H1 (cell line): Measurements from ENCODE around the gene BTC. TPM values are rescaled to one million over a fixed set of nuclear protein-coding genes. Genes with fewer than 3 reads are reported as not detected.

Experiments used
- CTCF ChIA-PET: fragments of 300-600 bp; sonication (Branson Sonifier 250); formaldehyde crosslinking; loops from one replicate; lab custom pipeline; 2021; ENCODE audit not compliant: partially characterized antibody; lab: Charles Lee
- POLR2A ChIA-PET: fragments of 300-600 bp; sonication (Branson Sonifier 250); formaldehyde crosslinking; loops from one replicate; lab custom pipeline; 2021; ENCODE audit warnings: inconsistent platforms; ENCODE audit not compliant: partially characterized antibody; lab: Charles Lee
- DNase-seq, 2 experiments: peaks; one replicate each; pipeline versions ENCODE4 v3.0.0 to v3.0.0-alpha.2; 2010 to 2022; ENCODE audit warnings: low spot score in 2 of 2, low read depth in 1 of 2, mixed read lengths in 1 of 2
- FAIRE-seq: peaks from 2 replicates; lab custom pipeline; 2011; peaks lifted over from hg19 to GRCh38; lab: Jason Lieb, UNC
- H2AFZ ChIP-seq: 2 replicates; pipeline ENCODE4 v1.8.1; 2012; ENCODE audit warnings: low read length, inconsistent platforms
- H2AK5ac ChIP-seq: 2 replicates; pipeline ENCODE4 v1.6.1; 2013; ENCODE audit warnings: low read depth, low read length
- H2BK120ac ChIP-seq: replicated peaks from 2 replicates; pipeline ENCODE3; 2013; ENCODE audit warnings: low read depth, low read length, inconsistent platforms
- H2BK12ac ChIP-seq: 2 replicates; pipeline ENCODE4 v1.6.1; 2013; ENCODE audit warnings: low read depth, low read length
- H2BK15ac ChIP-seq: 2 replicates; pipeline ENCODE4 v1.6.1; 2013; ENCODE audit warnings: low read length
- H2BK20ac ChIP-seq: 2 replicates; pipeline ENCODE4 v1.6.1; 2013; ENCODE audit warnings: low read length
- H2BK5ac ChIP-seq: 2 replicates; pipeline ENCODE4 v1.6.1; 2013; ENCODE audit warnings: low read depth, low read length
- H3K14ac ChIP-seq: 2 replicates; pipeline ENCODE4 v1.6.1; 2013; ENCODE audit warnings: inconsistent platforms; ENCODE audit not compliant: insufficient read length
- H3K18ac ChIP-seq: 2 replicates; pipeline ENCODE4 v1.6.1; 2013; ENCODE audit warnings: low read length; ENCODE audit errors: extremely low read depth
- H3K23ac ChIP-seq: 2 replicates; pipeline ENCODE4 v1.6.1; 2013; ENCODE audit warnings: inconsistent platforms; ENCODE audit not compliant: insufficient read length
- H3K23me2 ChIP-seq: 2 replicates; pipeline ENCODE4 v1.6.1; 2013; ENCODE audit warnings: low read depth, low read length
- H3K27ac ChIP-seq: 2 replicates; pipeline ENCODE4 v1.6.1; 2011; ENCODE audit warnings: low read depth, low read length, inconsistent platforms
- H3K27me3 ChIP-seq, 4 experiments: replicated peaks in 1 of 4; 1 replicate in 1 of 4; 2 replicates in 3 of 4; pipeline versions ENCODE4 v1.6.1 to v1.8.1; 2011 to 2013; ENCODE audit warnings: low read length in 3 of 4, mild to moderate bottlenecking in 3 of 4, inconsistent platforms in 2 of 4, mixed read lengths in 2 of 4, moderate library complexity in 1 of 4; ENCODE audit not compliant: control insufficient read depth in 3 of 4, insufficient read depth in 3 of 4; ENCODE audit errors: extremely low read depth in 1 of 4
- H3K36me3 ChIP-seq, 4 experiments: 2 replicates each; pipeline versions ENCODE4 v1.6.1 to v1.8.1; 2011 to 2013; ENCODE audit warnings: mild to moderate bottlenecking in 4 of 4, low read length in 3 of 4, moderate library complexity in 2 of 4, control low read depth in 1 of 4, inconsistent platforms in 1 of 4; ENCODE audit not compliant: insufficient read depth in 4 of 4, control insufficient read depth in 2 of 4
- H3K4ac ChIP-seq: replicated peaks from 2 replicates; pipeline ENCODE3; 2013; ENCODE audit warnings: low read length, low read depth, mixed read lengths, inconsistent platforms; ENCODE audit not compliant: insufficient read length
- H3K4me1 ChIP-seq, 4 experiments: replicated peaks in 1 of 4; 1 replicate in 1 of 4; 2 replicates in 3 of 4; pipeline versions ENCODE4 v1.6.1 to v1.8.1; 2011 to 2013; ENCODE audit warnings: low read length in 3 of 4, inconsistent platforms in 2 of 4, mixed read lengths in 1 of 4; ENCODE audit not compliant: insufficient read depth in 4 of 4, control insufficient read depth in 3 of 4
- H3K4me2 ChIP-seq, 2 experiments: 2 replicates each; pipeline versions ENCODE4 v1.6.1 to v1.8.1; 2011 to 2013; ENCODE audit warnings: low read depth in 2 of 2, low read length in 2 of 2, control low read depth in 1 of 2, inconsistent platforms in 1 of 2, mild to moderate bottlenecking in 1 of 2; ENCODE audit not compliant: insufficient read depth in 1 of 2
- H3K4me3 ChIP-seq, 4 experiments: fragments of 200-600, 300-600 bp in 1 of 4; sonication (generic), shearing (Covaris generic), sonication (Bioruptor Twin) in 1 of 4; 2 replicates each; pipeline versions ENCODE4 v1.5.1 to v1.8.1; 2011 to 2016; ENCODE audit warnings: low read length in 4 of 4, low read depth in 3 of 4, control low read depth in 2 of 4, inconsistent platforms in 2 of 4, mild to moderate bottlenecking in 2 of 4, mixed read lengths in 1 of 4, moderate library complexity in 1 of 4; ENCODE audit not compliant: insufficient read depth in 2 of 4; ENCODE audit errors: extremely low read depth in 1 of 4
- H3K56ac ChIP-seq: replicated peaks from 2 replicates; pipeline ENCODE3; 2013; ENCODE audit warnings: low read depth, mild to moderate bottlenecking, mixed read lengths, low read length, inconsistent platforms; ENCODE audit not compliant: insufficient read length
- H3K79me1 ChIP-seq: 2 replicates; pipeline ENCODE4 v1.6.1; 2013; ENCODE audit warnings: low read depth, low read length, control low read depth
- H3K79me2 ChIP-seq, 2 experiments: 2 replicates each; pipeline versions ENCODE4 v1.6.1 to v1.8.1; 2012 to 2013; ENCODE audit warnings: low read length in 2 of 2, mild to moderate bottlenecking in 2 of 2, inconsistent platforms in 1 of 2; ENCODE audit not compliant: insufficient read depth in 2 of 2, control insufficient read depth in 1 of 2
- H3K9ac ChIP-seq, 4 experiments: replicated peaks in 1 of 4; 1 replicate in 1 of 4; 2 replicates in 3 of 4; pipeline versions ENCODE4 v1.6.1 to v1.8.1; 2011 to 2013; ENCODE audit warnings: low read depth in 3 of 4, low read length in 3 of 4, control low read depth in 2 of 4, mild to moderate bottlenecking in 2 of 4, moderate library complexity in 2 of 4, inconsistent platforms in 1 of 4; ENCODE audit errors: extremely low read depth in 1 of 4
- H3K9me3 ChIP-seq, 2 experiments: 2 replicates each; pipeline versions ENCODE4 v1.6.1 to v1.8.1; 2012 to 2013; ENCODE audit warnings: mild to moderate bottlenecking in 2 of 2, moderate library complexity in 2 of 2, control low read depth in 1 of 2, inconsistent platforms in 1 of 2, low read depth in 1 of 2, low read length in 1 of 2, mixed read lengths in 1 of 2; ENCODE audit not compliant: insufficient read depth in 2 of 2
- H4K20me1 ChIP-seq, 2 experiments: replicated peaks in 1 of 2; 2 replicates each; pipeline versions ENCODE3 to v1.8.1; 2011 to 2013; ENCODE audit warnings: inconsistent platforms in 2 of 2, low read length in 2 of 2, mild to moderate bottlenecking in 1 of 2; ENCODE audit not compliant: insufficient read depth in 2 of 2, control insufficient read depth in 1 of 2
- H4K5ac ChIP-seq: 2 replicates; pipeline ENCODE4 v1.6.1; 2013; ENCODE audit warnings: low read length, low read depth, mixed read lengths, inconsistent platforms; ENCODE audit not compliant: insufficient read length
- H4K8ac ChIP-seq: 2 replicates; pipeline ENCODE4 v1.8.0; 2013; ENCODE audit warnings: mild to moderate bottlenecking, moderate library complexity, low read length, inconsistent platforms; ENCODE audit not compliant: insufficient read depth; ENCODE audit errors: extremely low read depth
- H4K91ac ChIP-seq: replicated peaks from 2 replicates; pipeline ENCODE3; 2013; ENCODE audit warnings: low read length, mixed read lengths, inconsistent platforms; ENCODE audit not compliant: insufficient read length
- CEBPB ChIP-seq: IDR thresholded peaks from 2 replicates; pipeline ENCODE4 v1.6.1; 2012; ENCODE audit warnings: low read depth, low read length
- HDAC2 ChIP-seq, 2 experiments: fragments of 300-600 bp in 1 of 2; sonication (generic) in 1 of 2; IDR thresholded peaks; 2 replicates each; pipeline ENCODE4 v1.6.1; 2011 to 2012; ENCODE audit warnings: low read depth in 2 of 2, low read length in 2 of 2, mild to moderate bottlenecking in 2 of 2, moderate library complexity in 2 of 2, borderline replicate concordance in 1 of 2, inconsistent platforms in 1 of 2
- NRF1 ChIP-seq: IDR thresholded peaks from 2 replicates; pipeline ENCODE4 v1.6.1; 2011; ENCODE audit warnings: mild to moderate bottlenecking, low read depth, low read length, improper control_type of control experiment
- WGBS, 2 experiments: shearing (Covaris generic) in 1 of 2; methylation state at CpG; one replicate each; pipeline versions ENCODE4 v1.1.6 to v1.1.7; 2013 to 2015; ENCODE audit warnings: low lambda C conversion rate in 2 of 2, mixed read lengths in 2 of 2, inconsistent platforms in 1 of 2, low coverage in 1 of 2, missing lambda C conversion rate in 1 of 2; ENCODE audit not compliant: insufficient replicate concordance in 2 of 2, insufficient coverage in 1 of 2, insufficient read length in 1 of 2; ENCODE audit errors: extremely low coverage in 1 of 2, missing lambda C conversion rate in 1 of 2; 5-methylcytosine and 5-hydroxymethylcytosine counted together
- polyA plus RNA-seq, 7 experiments: library from polyadenylated mRNA; depleted of rRNA in 3 of 7; stranded (reverse) in 5 of 7; unstranded in 2 of 7; fragments of >200 nt in 5 of 7; fragments of 200-250 nt in 2 of 7; gene quantifications; 1 replicate in 5 of 7; 2 replicates in 1 of 7; 4 replicates in 1 of 7; pipeline versions ENCODE4 v1.2.1 to v1.2.3, GENCODE V29; 2011 to 2013; ENCODE audit warnings: missing spikeins in 2 of 7, mixed read lengths in 2 of 7
- total RNA-seq: library from RNA; stranded (reverse); fragmentation: NEBNext Ultra II Directional; extraction: Animal tissue kit (Norgen Biotek cat#: 25700); gene quantifications from 2 replicates; pipeline ENCODE4 v1.2.1, GENCODE V29; 2021

Gene BTC
- total and polyA plus RNA-seq, 2 of the 8 experiments (the other 6 are each of a cell fraction or from before 2014, with no cell fraction given), result 0.09 TPM; not detected in 1

DNA sequence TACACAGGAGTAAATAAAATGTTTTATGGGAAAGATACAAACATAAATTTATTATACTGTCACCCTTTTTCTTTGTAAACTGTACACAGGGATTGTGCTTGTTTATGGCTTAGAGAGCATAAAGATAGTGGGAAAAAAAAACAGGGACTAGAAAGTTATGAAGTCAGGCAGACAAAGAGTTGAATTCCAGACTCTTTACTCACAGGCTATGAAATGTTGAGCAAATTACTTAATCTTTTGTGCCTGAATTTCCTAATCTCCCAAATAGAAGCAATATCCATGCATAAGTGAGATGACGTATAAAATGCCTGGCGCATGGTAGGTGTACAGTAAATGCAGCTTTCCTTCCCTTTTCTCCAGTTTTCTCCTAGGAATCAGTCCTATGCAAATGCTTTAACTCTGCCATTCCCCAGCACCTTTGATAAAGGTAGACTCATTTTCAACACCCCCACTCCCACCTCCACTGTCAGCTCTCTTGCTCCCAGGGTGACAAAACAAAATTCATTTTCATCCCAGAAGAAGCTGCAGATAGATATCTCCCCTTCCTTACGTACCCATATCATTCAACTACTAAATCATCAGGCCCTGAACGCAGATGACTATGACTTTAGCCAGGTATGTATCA is 44.5 kb upstream of the BTC start:
- Histone ChIP-seq H3K79me1 (no peaks in the 10 kb centered on the region), H3K9ac (no peak overlapping the region), H2BK120ac (no peak overlapping the region), H3K4me3 (no peak overlapping the region), H2BK5ac (no peak overlapping the region), H3K27ac (no peak overlapping the region), H2BK20ac (no peak overlapping the region), H3K23me2 (no peaks in the 10 kb centered on the region), H2AK5ac (no peak overlapping the region), H4K5ac (no peak overlapping the region), H3K56ac (no peak overlapping the region), H3K36me3 (no peaks in the 10 kb centered on the region), H2AFZ (no peak overlapping the region), H2BK15ac (no peak overlapping the region), H3K18ac (no peak overlapping the region), H3K23ac (no peak overlapping the region), H3K4ac (no peak overlapping the region), H4K8ac (no peak overlapping the region), H3K9me3 (0 out of 4 replicates have a peak, but pooled peaks cover 0 to 3% of the 10 kb centered on the region in 2 experiments), H2BK12ac (no peak overlapping the region), H4K91ac (no peak overlapping the region), H3K79me2 (no peaks in the 10 kb centered on the region), H3K4me1 (no peaks in the 10 kb centered on the region), H4K20me1 (no peaks in the 10 kb centered on the region), H3K4me2 (no peak overlapping the region), H3K27me3 (peaks cover 0 to 1% (median 0%) of the 10 kb centered on the region in 4 experiments; a peak in 1 of 7 replicates), H3K14ac (no peak overlapping the region)
- CTCF ChIA-PET, result interaction anchor here (1.0 kb wide), 1 partner anchor 375 kb away, joined by 3 read pairs; no protein-coding TSS in a partner anchor
- no peak for TF ChIP-seq HDAC2 (IDR thresholded peaks at IDR 0.05; ENCODE audit: borderline replicate concordance in 1 of 2, low read depth in 2 of 2, low read length in 2 of 2)
- TF ChIP-seq NRF1, result no peak
- TF ChIP-seq CEBPB, result no peak
- POLR2A ChIA-PET, result no interaction called here
- FAIRE-seq, result no peak
- DNase-seq, result no peak
- 88% methylated on average over 4 of the region's 4 CpGs; no CpG with 5 or more reads in 1 of the 2 experiments for WGBS, 2 experiments
